Neutrophil (primary cell): Measurements from ENCODE around the gene GCN1.

Experiments used
- H3K27ac ChIP-seq: fragments of 200-600 bp; sonication (generic); 2 replicates; pipeline ENCODE4 v1.5.1; 2016; ENCODE audit warnings: mild to moderate bottlenecking, moderate library complexity
- H3K27me3 ChIP-seq: fragments of 200-600 bp; sonication (generic); 2 replicates; pipeline ENCODE4 v1.6.0; 2016; ENCODE audit warnings: mild to moderate bottlenecking
- H3K36me3 ChIP-seq: fragments of 200-600 bp; sonication (generic); 2 replicates; pipeline ENCODE4 v1.5.1; 2017
- H3K4me1 ChIP-seq, 2 experiments: fragments of 200-600 bp in 1 of 2; sonication (generic) in 1 of 2; 1 replicate in 1 of 2; 2 replicates in 1 of 2; pipeline versions ENCODE4 v1.5.1 to v1.6.1; 2013 to 2016; ENCODE audit warnings: low read depth in 1 of 2, low read length in 1 of 2, mild to moderate bottlenecking in 1 of 2, moderate library complexity in 1 of 2; ENCODE audit not compliant: control insufficient read depth in 1 of 2, insufficient read depth in 1 of 2
- H3K4me3 ChIP-seq, 2 experiments: fragments of 200-600 bp in 1 of 2; sonication (generic) in 1 of 2; 1 replicate in 1 of 2; 2 replicates in 1 of 2; pipeline ENCODE4 v1.5.1; 2013 to 2016; ENCODE audit warnings: low read depth in 1 of 2, low read length in 1 of 2, mild to moderate bottlenecking in 1 of 2, moderate library complexity in 1 of 2
- H3K9me3 ChIP-seq: fragments of 200-600 bp; sonication (generic); 2 replicates; pipeline ENCODE4 v1.5.1; 2016
- TF ChIP-seq, protein P1 (sequence below): fragments of 200-600 bp; sonication (generic); IDR thresholded peaks from 2 replicates; pipeline ENCODE4 v1.5.1; 2016; ENCODE audit warnings: antibody characterized with exemption

GCN1 gene

DNA sequence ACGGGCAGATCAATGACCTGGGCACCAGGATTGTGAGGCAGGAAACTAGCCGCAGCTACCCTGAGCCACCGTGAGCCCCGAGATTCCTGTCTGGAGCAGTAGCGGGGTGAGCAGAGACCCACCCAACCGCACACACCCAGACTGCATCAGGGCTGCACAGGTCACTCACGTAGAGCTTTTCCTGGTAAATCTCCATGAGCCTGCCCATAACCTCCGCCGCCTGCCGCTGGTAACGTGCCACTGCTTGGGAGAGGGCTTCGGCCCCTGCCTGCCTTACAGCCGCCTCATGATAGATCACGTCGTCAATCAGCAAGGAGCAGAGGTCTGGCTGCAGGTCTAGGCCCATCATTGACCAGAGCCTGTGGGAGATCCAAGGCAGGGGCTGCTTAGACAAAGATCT lies 39.4 kb downstream of the GCN1 start:
- Histone ChIP-seq H3K9me3 (no peaks in the 10 kb centered on the region), H3K4me1 (no peaks in the 10 kb centered on the region), H3K27me3 (no peaks in the 10 kb centered on the region), H3K36me3 (peaks cover 85% of the 10 kb centered on the region), H3K27ac (no peak overlapping the region), H3K4me3 (no peak overlapping the region)
- TF ChIP-seq, protein P1, sequence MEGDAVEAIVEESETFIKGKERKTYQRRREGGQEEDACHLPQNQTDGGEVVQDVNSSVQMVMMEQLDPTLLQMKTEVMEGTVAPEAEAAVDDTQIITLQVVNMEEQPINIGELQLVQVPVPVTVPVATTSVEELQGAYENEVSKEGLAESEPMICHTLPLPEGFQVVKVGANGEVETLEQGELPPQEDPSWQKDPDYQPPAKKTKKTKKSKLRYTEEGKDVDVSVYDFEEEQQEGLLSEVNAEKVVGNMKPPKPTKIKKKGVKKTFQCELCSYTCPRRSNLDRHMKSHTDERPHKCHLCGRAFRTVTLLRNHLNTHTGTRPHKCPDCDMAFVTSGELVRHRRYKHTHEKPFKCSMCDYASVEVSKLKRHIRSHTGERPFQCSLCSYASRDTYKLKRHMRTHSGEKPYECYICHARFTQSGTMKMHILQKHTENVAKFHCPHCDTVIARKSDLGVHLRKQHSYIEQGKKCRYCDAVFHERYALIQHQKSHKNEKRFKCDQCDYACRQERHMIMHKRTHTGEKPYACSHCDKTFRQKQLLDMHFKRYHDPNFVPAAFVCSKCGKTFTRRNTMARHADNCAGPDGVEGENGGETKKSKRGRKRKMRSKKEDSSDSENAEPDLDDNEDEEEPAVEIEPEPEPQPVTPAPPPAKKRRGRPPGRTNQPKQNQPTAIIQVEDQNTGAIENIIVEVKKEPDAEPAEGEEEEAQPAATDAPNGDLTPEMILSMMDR = no peak

DNA sequence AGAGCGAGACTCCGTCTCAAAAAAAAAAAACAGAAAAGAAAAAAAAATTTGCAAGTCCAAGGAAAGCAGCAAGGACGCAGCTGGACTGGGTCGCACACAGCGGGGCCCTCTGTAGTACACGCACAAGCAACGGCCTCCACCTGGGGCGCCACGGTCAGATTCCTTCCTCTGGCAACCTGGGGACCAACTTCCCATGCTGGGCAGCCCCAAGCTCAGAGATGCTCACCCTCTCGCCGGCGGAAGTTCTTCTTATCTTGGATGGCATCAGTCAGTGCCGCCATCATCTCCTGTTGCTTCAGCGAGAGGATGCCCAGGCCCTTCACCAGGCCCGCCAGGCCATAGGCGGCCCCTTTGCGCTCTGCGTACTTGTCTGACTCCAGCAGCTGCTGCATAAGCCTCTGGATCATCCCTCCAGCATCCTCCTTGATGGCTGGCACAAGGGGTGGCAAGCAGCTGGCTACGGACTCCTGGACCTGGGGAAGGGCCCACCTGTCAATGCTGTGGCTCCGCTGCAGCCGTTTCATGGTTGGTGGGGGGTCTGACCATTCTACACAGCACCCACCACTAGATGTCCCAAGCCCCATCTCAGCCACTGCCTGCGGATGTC lies 43.5 kb downstream of the GCN1 start:
- Histone ChIP-seq H3K27ac (no peak overlapping the region), H3K4me1 (no peaks in the 10 kb centered on the region), H3K9me3 (no peaks in the 10 kb centered on the region), H3K36me3 (peaks cover 84% of the 10 kb centered on the region), H3K4me3 (no peak overlapping the region), H3K27me3 (no peaks in the 10 kb centered on the region)
- TF ChIP-seq, protein P1 = no peak

DNA sequence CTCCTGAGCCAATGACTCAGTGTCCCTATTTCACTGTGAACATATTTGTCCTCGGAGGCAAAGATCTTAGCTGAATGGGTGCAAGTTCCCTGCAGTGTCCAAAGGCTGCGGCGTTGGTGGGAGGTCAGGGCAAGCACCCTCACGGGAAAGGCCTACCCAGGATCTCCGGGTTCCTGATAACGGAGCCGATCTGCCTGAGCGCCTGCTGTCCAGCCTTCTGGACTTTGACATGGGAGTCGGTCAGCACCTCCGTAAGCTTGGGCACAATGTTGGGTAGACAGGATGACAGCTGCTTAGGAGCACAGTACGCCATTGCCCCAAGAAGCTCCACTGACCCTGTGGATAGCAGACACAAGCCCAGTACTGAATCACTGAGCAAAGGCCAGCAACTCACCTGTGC lies 46.5 kb downstream of the GCN1 start:
- Histone ChIP-seq H3K9me3 (no peaks in the 10 kb centered on the region), H3K4me1 (no peaks in the 10 kb centered on the region), H3K27me3 (no peaks in the 10 kb centered on the region), H3K4me3 (no peak overlapping the region), H3K27ac (no peak overlapping the region), H3K36me3 (peaks cover 81% of the 10 kb centered on the region)
- TF ChIP-seq, protein P1 = no peak

DNA sequence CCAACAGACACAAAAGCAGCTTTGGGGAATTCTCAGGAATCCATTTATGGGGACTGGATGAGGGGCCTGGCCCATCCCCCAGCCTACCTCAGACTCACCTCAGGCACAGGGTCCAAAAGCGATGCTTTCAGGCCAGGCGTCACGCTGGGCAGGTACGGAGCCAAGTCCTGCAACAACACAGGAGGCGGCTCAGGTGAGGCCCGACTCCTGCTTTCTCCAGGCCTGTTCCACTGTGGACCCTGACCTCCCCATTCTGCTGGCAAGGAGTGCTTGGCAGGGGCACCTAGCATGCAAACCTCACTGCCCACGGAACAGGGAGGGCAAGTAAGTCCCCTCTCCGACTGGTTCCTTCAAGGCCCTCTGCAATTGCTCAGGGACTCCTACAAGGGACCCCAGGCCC lies 49.4 kb downstream of the GCN1 start:
- Histone ChIP-seq H3K4me3 (no peak overlapping the region), H3K9me3 (no peaks in the 10 kb centered on the region), H3K36me3 (peaks cover 96% of the 10 kb centered on the region), H3K27ac (no peak overlapping the region), H3K4me1 (no peaks in the 10 kb centered on the region), H3K27me3 (no peaks in the 10 kb centered on the region)
- TF ChIP-seq, protein P1 = no peak

DNA sequence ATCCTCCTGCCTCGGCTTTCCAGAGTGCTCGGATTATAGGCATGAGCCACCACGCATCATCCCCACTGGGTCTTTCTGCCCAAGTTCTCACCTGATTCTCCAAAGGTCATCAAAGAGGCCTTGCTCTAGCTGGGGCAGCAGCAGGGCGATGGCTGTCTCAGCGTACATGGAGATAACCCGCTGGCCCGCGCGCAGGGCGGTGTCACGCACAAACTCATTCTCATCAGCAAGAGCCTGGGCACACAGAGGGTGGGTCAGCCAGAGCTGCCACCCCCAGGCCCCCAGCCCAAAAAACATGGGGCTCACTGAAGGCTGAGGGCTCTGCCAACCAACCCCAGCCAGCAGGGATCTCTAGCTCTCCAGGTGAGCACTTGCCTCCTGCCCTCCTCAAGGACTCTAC lies 50.3 kb downstream of the GCN1 start:
- Histone ChIP-seq H3K27ac (no peak overlapping the region), H3K4me3 (no peak overlapping the region), H3K36me3 (peaks cover 96% of the 10 kb centered on the region), H3K27me3 (no peaks in the 10 kb centered on the region), H3K4me1 (no peaks in the 10 kb centered on the region), H3K9me3 (no peaks in the 10 kb centered on the region)
- TF ChIP-seq, protein P1 = no peak
